MM.1S (cell line): ENCODE data around the gene IL23A.

Experiments used
- CTCF ChIP-seq: fragments of 300-600 bp; sonication (generic); IDR thresholded peaks from 2 replicates; pipeline ENCODE4 v1.5.1; 2016; ENCODE audit warnings: antibody characterized with exemption, low read length, mixed read lengths
- EZH2 ChIP-seq: fragments of 300-600 bp; sonication (generic); optimal IDR thresholded peaks from 2 replicates; pipeline ENCODE3; 2017; ENCODE audit warnings: low read depth, mild to moderate bottlenecking, antibody characterized with exemption, low read length, mixed read lengths
- EZH2phosphoT487 ChIP-seq: fragments of 300-600 bp; sonication (generic); IDR thresholded peaks from 2 replicates; pipeline ENCODE4 v1.6.1; 2018; ENCODE audit warnings: antibody characterized with exemption, low read length

- no peak for TF ChIP-seq EZH2
- TF ChIP-seq CTCF: no peak
- no peak for TF ChIP-seq EZH2phosphoT487
Measured at GRCh38 chr12:56339158-56339422, 406 bp downstream of the IL23A start.
